Measurements from ENCODE around the gene EREG.
A peak's percentile ranks its signal among the peaks of the same experiment; 100 is the strongest.

The EREG gene

GRCh38 chr4:74344031-74344430 lies 20.9 kb upstream of the EREG start:
- no peak for DNase-seq (ENCODE audit: low spot score)

- DNase-seq (ENCODE audit: low spot score): no peak
These were observed 11.1 kb upstream of the EREG start for GRCh38 chr4:74353858-74354257.

- DNase-seq (ENCODE audit: low spot score): no peak
These were observed 7.0 kb upstream of the EREG start for GRCh38 chr4:74357965-74358364.

GRCh38 chr4:74361671-74362070 lies 3.3 kb upstream of the EREG start:
- DNase-seq (ENCODE audit: low spot score): no peak

- no peak for DNase-seq (ENCODE audit: low spot score)
These were observed 2.6 kb upstream of the EREG start for GRCh38 chr4:74362347-74362746.

GRCh38 chr4:74364256-74364651 lies 691 bp upstream of the EREG start:
- DNase-seq (ENCODE audit: low spot score): no peak

GRCh38 chr4:74365761-74366160 lies 816 bp downstream of the EREG start:
- DNase-seq (ENCODE audit: low spot score): no peak

GRCh38 chr4:74366367-74366911 lies 1.5 kb downstream of the EREG start:
- no peak for DNase-seq (ENCODE audit: low spot score)

- DNase-seq (ENCODE audit: low spot score): no peak
These were observed 2.8 kb downstream of the EREG start for GRCh38 chr4:74367656-74368290.

GRCh38 chr4:74368596-74368995 lies 3.7 kb downstream of the EREG start:
- DNase-seq (ENCODE audit: low spot score): no peak

GRCh38 chr4:74369855-74370254 lies 4.9 kb downstream of the EREG start:
- no peak for DNase-seq (ENCODE audit: low spot score)

- DNase-seq (ENCODE audit: low spot score): peak; percentile 49
These were observed 6.0 kb downstream of the EREG start for GRCh38 chr4:74370912-74371311.

GRCh38 chr4:74374128-74374527 lies 9.2 kb downstream of the EREG start:
- no peak for DNase-seq (ENCODE audit: low spot score)

- DNase-seq (ENCODE audit: low spot score): peak; percentile 60
These were observed 9.8 kb downstream of the EREG start for GRCh38 chr4:74374561-74375327.

- DNase-seq (ENCODE audit: low spot score): no peak
These were observed 11.0 kb downstream of the EREG start for GRCh38 chr4:74375824-74376426.

- peak; percentile 69 for DNase-seq (ENCODE audit: low spot score)
These were observed 12.0 kb downstream of the EREG start for GRCh38 chr4:74376888-74377483.

GRCh38 chr4:74377714-74378113 lies 12.8 kb downstream of the EREG start:
- no peak for DNase-seq (ENCODE audit: low spot score)

- DNase-seq (ENCODE audit: low spot score): no peak
These were observed 13.6 kb downstream of the EREG start for GRCh38 chr4:74378573-74378972.

- no peak for DNase-seq (ENCODE audit: low spot score)
These were observed 15.0 kb downstream of the EREG start for GRCh38 chr4:74379912-74380311.

- no peak for DNase-seq (ENCODE audit: low spot score)
These were observed 20.4 kb downstream of the EREG start for GRCh38 chr4:74385386-74385785.

- no peak for DNase-seq (ENCODE audit: low spot score)
These were observed 21.2 kb downstream of the EREG start for GRCh38 chr4:74386159-74386558.

GRCh38 chr4:74387790-74388189 lies 22.8 kb downstream of the EREG start:
- no peak for DNase-seq (ENCODE audit: low spot score)

- no peak for DNase-seq (ENCODE audit: low spot score)
These were observed 24.5 kb downstream of the EREG start for GRCh38 chr4:74389494-74389893.
